GM23248 (cell line): ENCODE data around the gene BBIP1. TPM values are rescaled to one million over a fixed set of nuclear protein-coding genes. Genes with fewer than 3 reads are reported as not detected.

Experiments
- DNase-seq: peaks from one replicate; pipeline ENCODE4 v3.0.0-alpha.2; 2015
- H2AFZ ChIP-seq: fragments of 200-600 bp; sonication (generic); 2 replicates; pipeline ENCODE4 v1.6.1; 2016; ENCODE audit warnings: antibody characterized with exemption
- H3F3A ChIP-seq: fragments of 200-600 bp; sonication (generic); 2 replicates; pipeline ENCODE4 v1.6.1; 2016; ENCODE audit warnings: mild to moderate bottlenecking, antibody characterized with exemption, mixed run types; ENCODE audit not compliant: insufficient read depth
- H3K27ac ChIP-seq: fragments of 200-600 bp; sonication (generic); 2 replicates; pipeline ENCODE4 v1.5.1; 2016; ENCODE audit warnings: mild to moderate bottlenecking
- H3K27me3 ChIP-seq: fragments of 200-600 bp; sonication (generic); replicated peaks from 2 replicates; pipeline ENCODE4 v1.6.1; 2016; ENCODE audit warnings: mild to moderate bottlenecking; ENCODE audit not compliant: insufficient read depth
- H3K36me3 ChIP-seq: fragments of 200-600 bp; sonication (generic); 2 replicates; pipeline ENCODE4 v1.6.1; 2016; ENCODE audit warnings: low read depth, mild to moderate bottlenecking
- H3K4me1 ChIP-seq: fragments of 200-600 bp; sonication (generic); 2 replicates; pipeline ENCODE4 v1.6.1; 2016; ENCODE audit warnings: mild to moderate bottlenecking; ENCODE audit not compliant: insufficient read depth
- H3K4me2 ChIP-seq: fragments of 200-600 bp; sonication (generic); one replicate; pipeline ENCODE4 v1.6.1; 2016; ENCODE audit warnings: mild to moderate bottlenecking; ENCODE audit not compliant: unreplicated experiment
- H3K4me3 ChIP-seq: fragments of 200-600 bp; sonication (generic); 2 replicates; pipeline ENCODE4 v1.5.1; 2016; ENCODE audit warnings: mild to moderate bottlenecking
- H3K79me2 ChIP-seq: fragments of 200-600 bp; sonication (generic); 2 replicates; pipeline ENCODE4 v1.6.1; 2016; ENCODE audit warnings: mild to moderate bottlenecking; ENCODE audit not compliant: insufficient read depth
- H3K9ac ChIP-seq: fragments of 200-600 bp; sonication (generic); 2 replicates; pipeline ENCODE4 v1.6.1; 2016; ENCODE audit warnings: mild to moderate bottlenecking
- H3K9me2 ChIP-seq: fragments of 200-600 bp; sonication (generic); 2 replicates; pipeline ENCODE4 v1.6.1; 2016; ENCODE audit warnings: mixed run types, mild to moderate bottlenecking, moderate library complexity; ENCODE audit not compliant: insufficient read depth
- H3K9me3 ChIP-seq: fragments of 200-600 bp; sonication (generic); one replicate; pipeline ENCODE4 v1.6.1; 2017; ENCODE audit warnings: low read depth
- H4K20me1 ChIP-seq: fragments of 200-600 bp; sonication (generic); 2 replicates; pipeline ENCODE4 v1.6.0; 2016; ENCODE audit not compliant: insufficient read depth
- EZH2 ChIP-seq: fragments of 200-600 bp; sonication (generic); IDR thresholded peaks from 2 replicates; pipeline ENCODE4 v1.6.1; 2018; ENCODE audit warnings: antibody characterized with exemption, mild to moderate bottlenecking; ENCODE audit not compliant: insufficient read depth, poor library complexity, severe bottlenecking
- EZH2phosphoT487 ChIP-seq: fragments of 200-600 bp; sonication (generic); IDR thresholded peaks from 2 replicates; pipeline ENCODE4 v1.6.1; 2018; ENCODE audit warnings: antibody characterized with exemption, moderate library complexity, mild to moderate bottlenecking, low read depth; ENCODE audit not compliant: insufficient read depth
- WGBS, 2 experiments: methylation state at CpG; one replicate each; pipeline ENCODE4 v1.1.6; 2015 to 2017; ENCODE audit warnings: low lambda C conversion rate in 2 of 2, low coverage in 1 of 2; ENCODE audit errors: missing lambda C conversion rate in 2 of 2; 5-methylcytosine and 5-hydroxymethylcytosine counted together
- in situ Hi-C: fragments of 300-500 bp; cut with MboI; formaldehyde crosslinking; loops from 2 replicates; pipeline ENCODE4 v1.15.0; 2020
- polyA plus RNA-seq: library from polyadenylated mRNA; unstranded; fragments of >200 nt; fragmentation: Nextera tagmentation; extraction: Ambion mirVana; gene quantifications from 2 replicates; pipeline ENCODE4 v1.2.1, GENCODE V29; 2016
- total RNA-seq: library from RNA; depleted of rRNA; stranded (reverse); fragments of >200 nt; shearing (Covaris generic); gene quantifications from 2 replicates; pipeline ENCODE4 v1.2.3, GENCODE V29; 2014

The BBIP1 gene
- total and polyA plus RNA-seq, 2 experiments from 2014 or later: 17.3 to 44.4 TPM

GRCh38 chr10:110959379-110960332 is 40.7 kb upstream of the BBIP1 start:
- H3K9ac ChIP-seq: no peak overlapping the region
- TF ChIP-seq EZH2 (no peak), EZH2phosphoT487 (no peak)
- no peak overlapping the region for H3K4me3 ChIP-seq
- no peaks in the 10 kb centered on the region for H3K36me3 ChIP-seq
- peaks cover 29% of the 10 kb centered on the region for H4K20me1 ChIP-seq
- peaks cover 12% of the 10 kb centered on the region; the same call in 1 of the 2 replicates for H3F3A ChIP-seq
- H3K79me2 ChIP-seq: peaks cover 100% of the 10 kb centered on the region
- WGBS, 2 experiments: 12 to 14% methylated on average over 4 of the region's 4 CpGs
- H3K9me3 ChIP-seq: no peaks in the 10 kb centered on the region
- peaks cover 12% of the 10 kb centered on the region for H3K4me1 ChIP-seq
- DNase-seq: peak; percentile 18
- H3K9me2 ChIP-seq: no peaks in the 10 kb centered on the region
- no peak overlapping the region for H3K4me2 ChIP-seq
- in situ Hi-C loops: no loop called here
- no peak overlapping the region for H3K27ac ChIP-seq
- H2AFZ ChIP-seq: no peak overlapping the region
- no peaks in the 10 kb centered on the region for H3K27me3 ChIP-seq

DNA sequence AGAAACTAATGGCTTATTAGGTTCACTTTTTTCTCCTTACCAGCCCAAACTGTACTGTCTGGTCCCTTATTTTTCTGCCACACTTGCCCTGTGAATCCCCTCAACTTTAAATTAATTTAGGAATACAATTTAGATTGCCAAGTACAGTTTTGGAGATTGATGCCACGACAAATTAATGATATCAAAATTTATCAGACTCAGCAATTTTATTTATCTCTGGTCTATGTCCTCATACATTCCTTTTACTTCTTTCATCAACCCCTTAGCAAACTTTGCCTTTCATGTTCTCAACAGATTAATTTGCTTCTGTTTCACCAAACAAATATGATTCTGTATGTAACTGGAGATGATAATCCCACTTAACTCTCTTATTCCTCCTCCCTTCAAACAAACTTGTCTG is 38.6 kb upstream of the BBIP1 start:
- Histone ChIP-seq H3K27ac (no peak overlapping the region), H3K4me1 (peaks cover 12% of the 10 kb centered on the region), H3K36me3 (no peaks in the 10 kb centered on the region), H4K20me1 (peaks cover 27% of the 10 kb centered on the region), H3K79me2 (peaks cover 100% of the 10 kb centered on the region), H2AFZ (no peak overlapping the region), H3K9me2 (no peaks in the 10 kb centered on the region), H3K4me3 (no peak overlapping the region), H3F3A (peaks cover 12% of the 10 kb centered on the region; the same call in 1 of the 2 replicates), H3K27me3 (no peaks in the 10 kb centered on the region), H3K4me2 (no peak overlapping the region), H3K9me3 (no peaks in the 10 kb centered on the region), H3K9ac (no peak overlapping the region)
- in situ Hi-C loops: no loop called here
- no peak for TF ChIP-seq EZH2phosphoT487
- no peak for TF ChIP-seq EZH2
- 97 to 100% methylated on average over 1 of the region's 1 CpG for WGBS, 2 experiments
- DNase-seq: no peak

DNA sequence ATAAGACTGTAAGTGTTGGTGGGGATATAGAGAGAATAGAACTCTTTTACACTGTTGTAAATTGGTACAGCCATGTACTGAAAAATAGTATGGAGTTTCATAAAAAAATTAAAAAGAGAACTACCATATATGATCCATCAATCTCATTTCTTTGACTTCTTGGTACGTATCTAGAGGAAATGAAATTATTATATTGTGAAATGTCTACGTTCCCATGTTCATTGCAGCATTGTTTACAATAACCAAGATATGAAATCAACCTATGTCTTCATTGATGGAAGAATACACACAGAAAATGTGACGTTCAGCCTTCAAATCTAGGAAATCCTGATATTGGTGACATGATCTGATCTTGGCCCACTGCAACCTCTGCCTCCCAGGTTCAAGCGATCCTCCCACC is 32.4 kb upstream of the BBIP1 start:
- Histone ChIP-seq H3K79me2 (peaks cover 100% of the 10 kb centered on the region), H2AFZ (no peak overlapping the region), H3K4me1 (peaks cover 15% of the 10 kb centered on the region), H4K20me1 (peaks cover 7% of the 10 kb centered on the region; the same call in 1 of the 2 replicates), H3K27ac (no peak overlapping the region), H3K4me2 (no peak overlapping the region), H3F3A (0 out of 2 replicates have a peak, but pooled peaks cover 5% of the 10 kb centered on the region), H3K9me3 (no peaks in the 10 kb centered on the region), H3K36me3 (0 out of 2 replicates have a peak, but pooled peaks cover 15% of the 10 kb centered on the region), H3K9ac (no peak overlapping the region), H3K9me2 (0 out of 2 replicates have a peak, but pooled peaks cover 2% of the 10 kb centered on the region), H3K27me3 (no peaks in the 10 kb centered on the region), H3K4me3 (no peak overlapping the region)
- no peak for DNase-seq
- 93 to 95% methylated on average over 4 of the region's 4 CpGs for WGBS, 2 experiments
- TF ChIP-seq EZH2 (no peak), EZH2phosphoT487 (no peak)
- in situ Hi-C loops: no loop called here

- peaks cover 29% of the 10 kb centered on the region for H3F3A ChIP-seq
- no peak overlapping the region for H3K9ac ChIP-seq
- in situ Hi-C loops: no loop called here
- H3K36me3 ChIP-seq: peaks cover 31% of the 10 kb centered on the region
- H4K20me1 ChIP-seq: peaks cover 23% of the 10 kb centered on the region; the same call in 1 of the 2 replicates
- H3K27me3 ChIP-seq: no peaks in the 10 kb centered on the region
- no peak overlapping the region for H3K4me2 ChIP-seq
- H3K9me2 ChIP-seq: 0 out of 2 replicates have a peak, but pooled peaks cover 2% of the 10 kb centered on the region
- 72 to 73% methylated on average over 4 of the region's 4 CpGs for WGBS, 2 experiments
- H3K4me1 ChIP-seq: peaks cover 34% of the 10 kb centered on the region
- no peaks in the 10 kb centered on the region for H3K9me3 ChIP-seq
- peaks cover 100% of the 10 kb centered on the region for H3K79me2 ChIP-seq
- TF ChIP-seq EZH2phosphoT487: no peak
- no peak for TF ChIP-seq EZH2
- no peak overlapping the region for H2AFZ ChIP-seq
- DNase-seq: peak; percentile 34
- H3K4me3 ChIP-seq: no peak overlapping the region
- H3K27ac ChIP-seq: no peak overlapping the region
Observed at GRCh38 chr10:110947061-110947595, 28.1 kb upstream of the BBIP1 start.
